Lung (tissue), 12 donors: ENCODE measurements around the gene RAB3IL1. TPM values are rescaled to one million over a fixed set of nuclear protein-coding genes. Genes with fewer than 3 reads are reported as not detected.

Experiments
- ATAC-seq: fragments of 200-7000 bp; cut with Tn5 transposase; one replicate; pipeline ENCODE4 v1.9.1; 2020; ENCODE audit warnings: moderate number of reproducible peaks; ENCODE audit not compliant: insufficient read depth, low FRiP score
- DNase-seq, 3 donors: peaks; one replicate each; pipeline ENCODE4 v3.0.0-alpha.2; 2013 to 2017
- H3K27ac ChIP-seq, 2 donors: one replicate each; pipeline ENCODE4 v1.5.1; 2013; ENCODE audit warnings: mild to moderate bottlenecking in 2 of 2, moderate library complexity in 2 of 2, control low read depth in 1 of 2, inconsistent platforms in 1 of 2, low read depth in 1 of 2, low read length in 1 of 2
- H3K27me3 ChIP-seq, 3 donors: one replicate each; pipeline ENCODE4 v1.5.1; 2013; ENCODE audit warnings: low read length in 2 of 3; ENCODE audit not compliant: control insufficient read depth in 3 of 3, insufficient read depth in 3 of 3
- H3K36me3 ChIP-seq, 4 donors: one replicate each; pipeline ENCODE4 v1.5.1; 2013; ENCODE audit warnings: low read length in 4 of 4, mild to moderate bottlenecking in 1 of 4, moderate library complexity in 1 of 4; ENCODE audit not compliant: control insufficient read depth in 4 of 4, insufficient read depth in 4 of 4
- H3K4me1 ChIP-seq, 5 donors: one replicate each; pipeline ENCODE4 v1.5.1; 2013; ENCODE audit warnings: low read length in 5 of 5, mild to moderate bottlenecking in 2 of 5, moderate library complexity in 1 of 5; ENCODE audit not compliant: control insufficient read depth in 5 of 5, insufficient read depth in 5 of 5
- H3K4me3 ChIP-seq: one replicate; pipeline ENCODE4 v1.5.1; 2013; ENCODE audit warnings: mild to moderate bottlenecking, control low read depth, moderate library complexity
- H3K9ac ChIP-seq, 2 donors: one replicate each; pipeline ENCODE4 v1.5.1; 2013; ENCODE audit warnings: low read length in 2 of 2, control low read depth in 1 of 2; ENCODE audit not compliant: insufficient read depth in 1 of 2
- H3K9me3 ChIP-seq, 4 donors: one replicate each; pipeline ENCODE4 v1.5.1; 2013; ENCODE audit warnings: low read length in 3 of 4, mild to moderate bottlenecking in 1 of 4, moderate library complexity in 1 of 4; ENCODE audit not compliant: control insufficient read depth in 4 of 4, insufficient read depth in 3 of 4
- CTCF ChIP-seq: IDR thresholded peaks from 2 replicates; pipeline ENCODE4 v1.5.1; 2012; ENCODE audit warnings: mild to moderate bottlenecking; ENCODE audit errors: control extremely low read depth, extremely low read depth
- WGBS, 2 donors: extraction: QIAGEN DNeasy Blood & Tissue Kit; methylation state at CpG; one replicate each; pipeline ENCODE4 v1.1.7; 2013; 5-methylcytosine and 5-hydroxymethylcytosine counted together
- polyA plus RNA-seq, 2 donors: library from polyadenylated mRNA; stranded (reverse); fragments of 200-250 nt; gene quantifications; one replicate each; pipeline ENCODE4 v1.2.1, GENCODE V29; 2013
- total RNA-seq, 2 donors: library from RNA; depleted of rRNA in 1 of 2; stranded (reverse); fragments of >200 nt in 1 of 2; gene quantifications; one replicate each; pipeline ENCODE4 v1.2.1, GENCODE V29; 2014 to 2021
- donor health status: control.
- donor health status: control.
- donor health status: Bipolar disorder and iron deficiency.
- donor health status: healthy.
- donor health status: DM: yes; HTN: yes; CAD: no.

The RAB3IL1 gene
- total and polyA plus RNA-seq, 4 donors, result 6.7 to 20.8 (median 9.8) TPM

GRCh38 chr11:61962213-61963015, 45.0 kb upstream of the RAB3IL1 start:
- H3K27me3 ChIP-seq, result no peaks in the 10 kb centered on the region
- peaks cover 4 to 47% (median 28%) of the 10 kb centered on the region in 4 donors for H3K36me3 ChIP-seq
- peak overlapping the region; percentile 55 to 71 for H3K27ac ChIP-seq
- WGBS, 2 donors, result 89 to 90% methylated on average over 12 of the region's 12 CpGs
- no peak for TF ChIP-seq CTCF
- no peak for DNase-seq
- no peak for ATAC-seq
- no peaks in the 10 kb centered on the region for H3K9me3 ChIP-seq
- peaks cover 0 to 15% (median 10%) of the 10 kb centered on the region in 5 donors for H3K4me1 ChIP-seq
- no peak overlapping the region for H3K4me3 ChIP-seq
- H3K9ac ChIP-seq, result no peak overlapping the region

- peaks cover 0 to 15% (median 10%) of the 10 kb centered on the region in 5 donors for H3K4me1 ChIP-seq
- TF ChIP-seq CTCF, result no peak
- 90 to 93% methylated on average over 8 of the region's 8 CpGs for WGBS, 2 donors
- H3K9me3 ChIP-seq, result no peaks in the 10 kb centered on the region
- DNase-seq (no peak), ATAC-seq (no peak)
- H3K36me3 ChIP-seq, result peaks cover 4 to 48% (median 30%) of the 10 kb centered on the region in 4 donors
- H3K9ac ChIP-seq, result no peak overlapping the region
- no peak overlapping the region for H3K4me3 ChIP-seq
- H3K27ac ChIP-seq, result peak overlapping the region; percentile 55 to 71
- H3K27me3 ChIP-seq, result no peaks in the 10 kb centered on the region
Measured at GRCh38 chr11:61961570-61962212, 44.3 kb upstream of the RAB3IL1 start.

GRCh38 chr11:61960532-61960931, 43.2 kb upstream of the RAB3IL1 start:
- Histone ChIP-seq H3K27ac (peak overlapping the region; percentile 8 to 55), H3K9ac (no peak overlapping the region), H3K36me3 (peaks cover 4 to 44% (median 31%) of the 10 kb centered on the region in 4 donors), H3K4me1 (peaks cover 0 to 18% (median 9%) of the 10 kb centered on the region in 5 donors), H3K27me3 (no peaks in the 10 kb centered on the region), H3K4me3 (no peak overlapping the region), H3K9me3 (no peaks in the 10 kb centered on the region)
- ATAC-seq, result no peak
- 83 to 84% methylated on average over 3 of the region's 3 CpGs for WGBS, 2 donors
- no peak for TF ChIP-seq CTCF
- no peak for DNase-seq
